ELF-1 (cell line): ENCODE measurements around the gene ASMTL.
"Not testable (repeated sequence)": the region's sequence is repeated elsewhere in the genome, so short reads cannot be mapped to it uniquely, and the experiment has no call there.

Experiments used
- DNase-seq: peaks from one replicate; pipeline ENCODE4 v3.0.0-alpha.2; 2016; ENCODE audit warnings: low read depth, low spot score

ASMTL gene

DNA sequence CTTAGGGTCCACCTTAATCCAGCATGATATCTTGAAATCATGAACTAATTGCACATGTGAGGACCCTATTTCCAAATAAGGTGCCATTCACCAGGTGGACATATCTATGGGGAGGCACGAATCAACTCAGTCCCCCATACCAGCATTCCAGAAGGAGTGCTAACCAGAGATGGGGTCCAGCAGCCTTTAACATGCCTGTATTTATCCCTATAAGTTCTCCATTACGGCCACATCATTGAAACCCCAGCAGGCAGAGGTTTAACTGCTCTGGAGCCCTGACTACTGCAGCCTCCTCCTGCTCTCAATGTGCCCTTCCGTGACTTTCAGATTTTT lies 3.2 kb upstream of the ASMTL start:
- no peak for DNase-seq

DNA sequence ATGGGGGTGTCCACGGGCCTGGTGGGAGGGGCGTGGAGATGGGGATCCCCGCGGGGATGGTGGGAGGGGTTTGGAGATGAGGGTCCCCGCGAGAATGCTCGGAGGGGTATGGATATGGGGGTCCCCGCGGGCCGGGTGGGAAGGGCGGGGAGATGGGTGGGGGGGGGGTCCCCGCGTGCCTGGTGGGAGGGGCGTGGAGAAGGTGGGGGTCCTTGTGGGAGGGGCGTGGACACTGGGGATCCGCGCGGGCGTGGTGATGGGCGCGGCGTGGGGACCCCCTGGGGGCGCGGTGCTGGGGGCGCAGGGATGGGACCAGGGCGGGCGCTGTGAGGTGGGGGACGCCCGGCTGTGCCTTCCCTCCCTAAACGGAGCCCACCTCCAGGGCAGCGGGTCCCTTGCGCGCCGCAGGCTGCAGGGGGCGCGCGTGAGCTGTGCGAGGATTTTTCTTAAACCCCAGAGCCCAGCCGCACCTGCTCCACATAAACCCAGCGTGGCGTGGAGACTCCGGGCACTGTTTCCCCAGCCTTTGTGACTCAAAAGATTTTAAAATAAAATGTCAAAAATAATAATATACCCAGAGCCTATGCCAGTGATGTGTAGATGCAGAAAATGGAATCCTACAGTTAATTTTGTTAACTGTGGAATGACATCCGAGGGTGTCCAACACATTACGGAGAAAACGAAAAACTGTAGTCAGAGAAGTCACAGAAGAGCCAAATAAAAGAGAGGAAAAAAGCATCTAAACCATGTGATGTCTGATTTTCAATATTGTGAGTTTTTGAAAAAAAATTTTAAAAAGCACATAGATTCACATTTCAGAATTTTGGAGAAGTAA lies 1.5 kb upstream of the ASMTL start:
- peak; percentile 97 for DNase-seq

DNA sequence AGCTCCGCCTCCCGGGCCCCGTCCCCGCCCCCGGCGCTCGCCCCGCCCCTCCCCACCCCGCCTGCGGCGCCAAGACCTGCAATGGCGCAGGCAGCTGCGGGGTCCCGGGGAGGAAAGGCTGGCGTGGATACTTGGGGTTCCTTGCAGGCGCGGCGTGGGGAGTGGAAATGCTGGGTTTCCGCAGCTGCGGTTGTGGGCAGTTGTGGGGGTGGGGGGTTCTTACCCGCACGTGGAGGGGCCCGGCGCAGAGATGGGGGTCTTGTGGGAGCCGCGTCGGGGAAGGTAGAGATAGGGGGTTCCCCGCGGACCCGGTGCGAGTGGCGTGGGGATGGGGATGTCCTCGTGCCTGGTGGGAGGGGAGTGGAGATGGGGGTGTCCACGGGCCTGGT lies 680 bp upstream of the ASMTL start:
- DNase-seq = no peak

DNA sequence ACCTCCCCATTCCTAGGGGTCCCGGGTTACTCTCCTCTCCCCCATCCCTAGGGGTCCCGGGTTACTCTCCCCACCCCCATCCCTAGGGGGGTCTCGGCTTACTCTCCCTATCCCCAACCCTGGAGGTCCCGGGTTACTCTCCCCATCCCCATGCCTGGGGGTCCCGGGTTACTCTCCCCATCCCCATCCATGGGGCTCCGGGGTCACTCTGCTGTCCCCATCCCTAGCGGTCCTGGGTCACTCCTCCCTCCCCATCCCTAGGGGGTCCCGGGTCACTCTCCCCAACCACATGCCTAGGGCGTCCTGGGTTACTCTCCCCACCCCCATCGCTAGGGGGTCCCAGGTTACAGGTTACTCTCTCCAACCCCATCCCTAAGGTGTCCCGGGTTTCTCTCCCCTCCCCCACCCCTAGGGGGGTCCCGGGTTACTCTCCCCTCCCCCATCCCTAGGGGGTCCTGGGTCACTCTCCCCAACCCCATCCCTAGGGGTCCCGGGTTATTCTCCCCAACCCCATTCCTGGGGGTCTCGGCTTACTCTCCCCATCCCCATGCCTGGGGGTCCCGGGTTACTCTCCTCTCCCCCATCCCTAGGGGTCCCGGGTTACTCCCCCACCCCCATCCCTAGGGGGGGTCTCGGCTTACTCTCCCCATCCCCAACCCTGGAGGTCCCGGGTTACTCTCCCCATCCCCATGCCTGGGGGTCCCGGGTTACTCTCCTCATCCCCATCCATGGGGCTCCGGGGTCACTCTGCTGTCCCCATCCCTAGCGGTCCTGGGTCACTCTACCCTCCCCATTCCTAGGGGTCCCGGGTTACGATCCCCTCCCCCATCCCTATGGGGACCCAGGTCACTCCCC lies 821 bp downstream of the ASMTL start:
- no peak for DNase-seq

DNA sequence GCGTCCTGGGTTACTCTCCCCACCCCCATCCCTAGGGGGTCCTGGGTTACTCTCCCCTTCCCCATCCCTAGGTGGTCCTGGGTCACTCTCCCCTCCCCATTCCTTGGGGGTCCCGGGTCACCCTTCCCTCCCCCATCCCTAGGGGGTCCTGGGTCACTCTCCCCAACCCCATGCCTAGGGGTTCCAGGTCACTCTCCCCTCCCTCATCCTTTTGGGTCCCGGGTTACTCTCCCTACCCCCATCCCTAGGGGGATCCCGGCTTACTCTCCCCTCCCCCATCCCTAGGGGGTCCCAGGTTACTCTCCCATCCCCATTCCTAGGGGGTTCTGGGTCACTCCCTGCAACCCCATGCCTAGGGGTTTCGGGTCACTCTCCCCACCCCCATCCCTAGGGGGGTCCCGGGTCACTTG lies 1.5 kb downstream of the ASMTL start:
- DNase-seq = no peak

DNA sequence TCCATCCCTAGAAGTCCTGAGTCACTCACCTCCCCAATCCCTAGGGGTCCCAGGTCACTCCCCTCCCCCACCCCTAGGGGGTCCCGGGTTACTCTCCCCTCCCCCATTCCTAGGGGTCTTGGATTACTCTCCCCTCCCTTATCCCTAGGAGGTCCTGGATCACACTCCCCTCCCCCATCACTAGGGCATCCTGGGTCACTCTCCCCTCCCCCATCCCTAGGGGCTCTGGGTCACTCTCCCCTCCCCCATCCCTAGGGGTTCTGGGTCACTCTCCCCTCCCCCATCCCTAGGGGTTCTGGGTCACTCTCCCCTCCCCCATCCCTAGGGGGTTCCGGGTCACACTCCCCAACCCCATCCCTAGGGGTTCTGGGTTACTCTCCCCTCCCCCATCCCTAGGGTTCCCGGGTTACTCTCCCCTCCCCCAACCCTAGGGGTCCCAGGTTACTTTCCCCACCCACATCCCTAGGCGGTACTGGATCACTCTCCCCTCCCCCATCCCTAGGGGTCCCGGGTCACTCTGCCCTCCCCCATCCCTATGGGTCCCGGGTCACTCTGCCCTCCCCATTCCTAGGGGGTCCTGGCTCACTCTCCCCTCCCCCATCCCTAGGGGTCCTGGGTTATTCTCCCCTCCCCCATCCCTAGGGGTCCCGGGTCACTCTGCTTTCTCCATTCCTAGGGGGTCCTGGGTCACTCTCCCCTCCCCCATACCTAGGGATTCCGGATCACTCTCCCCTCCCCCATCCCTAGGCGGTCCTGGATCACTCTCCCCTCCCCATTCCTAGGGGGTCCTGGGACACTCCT lies 2.1 kb downstream of the ASMTL start:
- no peak for DNase-seq

DNA sequence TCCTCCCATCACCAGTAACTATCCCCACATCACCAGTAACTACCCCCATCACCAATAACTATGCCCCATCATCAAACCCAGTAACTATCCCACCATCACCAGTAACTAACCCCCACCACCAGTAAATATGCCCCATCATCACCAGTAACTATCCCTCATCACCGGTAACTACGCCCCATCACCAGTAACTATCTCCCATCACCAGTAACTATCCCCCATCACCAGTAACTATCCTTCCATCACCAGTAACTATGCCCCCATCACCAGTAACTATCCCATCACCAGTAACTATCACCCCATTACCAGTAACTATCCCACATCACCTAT lies 2.9 kb downstream of the ASMTL start:
- no peak for DNase-seq

DNA sequence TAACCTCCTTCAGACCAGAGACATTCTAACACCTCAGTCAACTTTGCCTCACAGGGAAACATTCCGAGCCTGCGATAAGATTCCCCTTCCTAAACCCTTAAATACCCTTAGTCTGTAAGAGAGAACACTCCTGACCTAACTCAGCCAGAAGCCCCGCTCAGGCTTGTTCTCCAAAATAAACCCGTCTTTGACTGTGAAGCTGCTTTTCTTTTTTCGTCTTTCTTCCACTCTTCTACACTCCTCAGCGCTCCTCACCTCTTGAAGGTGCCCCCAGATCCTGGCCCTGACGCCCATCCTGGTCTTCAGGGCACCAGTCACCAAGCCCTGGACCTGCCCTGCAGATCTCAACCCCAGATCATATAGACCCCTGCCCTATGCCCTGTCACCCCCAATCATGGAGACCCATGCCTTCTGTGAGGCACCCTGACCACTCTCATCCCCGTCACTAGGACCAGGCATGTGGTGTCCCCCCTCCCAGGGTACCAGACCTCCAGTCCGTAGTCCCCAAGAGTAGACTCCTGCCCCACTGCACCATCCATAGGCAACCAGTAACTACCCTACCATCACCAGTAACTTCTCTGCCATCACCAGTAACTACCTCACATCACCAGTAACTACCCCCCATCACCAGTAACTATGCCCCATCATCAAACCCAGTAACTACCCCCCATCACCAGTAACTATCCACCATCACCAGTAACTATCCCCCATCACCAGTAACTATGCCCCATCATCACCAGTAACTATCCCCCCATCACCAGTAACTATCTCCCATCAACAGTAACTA lies 3.5 kb downstream of the ASMTL start:
- DNase-seq = no peak

DNA sequence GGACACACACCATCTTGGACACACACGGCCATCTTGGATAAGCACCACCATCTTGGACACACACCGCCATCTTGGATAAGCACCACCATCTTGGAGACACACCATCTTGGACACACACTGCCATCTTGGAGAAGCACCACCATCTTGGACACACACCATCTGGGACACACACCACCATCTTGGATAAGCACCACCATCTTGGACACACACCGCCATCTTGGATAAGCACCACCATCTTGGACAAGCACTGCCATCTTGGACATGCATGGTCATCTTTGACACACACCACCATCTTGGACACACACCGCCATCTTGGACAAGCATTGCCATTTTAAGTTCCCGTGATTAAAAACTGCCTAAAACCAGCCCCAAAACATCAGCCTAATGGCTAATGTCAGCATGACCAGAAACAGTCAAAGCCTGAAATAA lies 4.1 kb downstream of the ASMTL start:
- DNase-seq = not testable (repeated sequence)

DNA sequence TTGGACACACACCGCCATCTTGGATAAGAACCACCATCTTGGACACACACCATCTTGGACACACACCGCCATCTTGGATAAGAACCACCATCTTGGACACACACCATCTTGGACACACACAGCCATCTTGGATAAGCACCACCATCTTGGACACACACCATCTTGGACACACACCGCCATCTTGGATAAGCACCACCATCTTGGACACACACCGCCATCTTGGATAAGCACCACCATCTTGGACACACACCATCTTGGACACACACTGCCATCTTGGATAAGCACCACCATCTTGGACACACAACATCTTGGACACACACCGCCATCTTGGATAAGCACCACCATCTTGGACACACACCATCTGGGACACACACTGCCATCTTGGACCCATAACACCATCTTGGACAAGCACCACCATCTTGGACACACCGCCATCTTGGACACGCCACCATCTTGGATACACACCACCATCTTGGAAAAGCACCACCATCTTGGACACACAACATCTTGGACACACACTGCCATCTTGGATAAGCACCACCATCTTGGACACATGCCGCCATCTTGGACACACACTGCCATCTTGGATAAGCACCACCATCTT lies 4.6 kb downstream of the ASMTL start:
- not testable (repeated sequence) for DNase-seq

DNA sequence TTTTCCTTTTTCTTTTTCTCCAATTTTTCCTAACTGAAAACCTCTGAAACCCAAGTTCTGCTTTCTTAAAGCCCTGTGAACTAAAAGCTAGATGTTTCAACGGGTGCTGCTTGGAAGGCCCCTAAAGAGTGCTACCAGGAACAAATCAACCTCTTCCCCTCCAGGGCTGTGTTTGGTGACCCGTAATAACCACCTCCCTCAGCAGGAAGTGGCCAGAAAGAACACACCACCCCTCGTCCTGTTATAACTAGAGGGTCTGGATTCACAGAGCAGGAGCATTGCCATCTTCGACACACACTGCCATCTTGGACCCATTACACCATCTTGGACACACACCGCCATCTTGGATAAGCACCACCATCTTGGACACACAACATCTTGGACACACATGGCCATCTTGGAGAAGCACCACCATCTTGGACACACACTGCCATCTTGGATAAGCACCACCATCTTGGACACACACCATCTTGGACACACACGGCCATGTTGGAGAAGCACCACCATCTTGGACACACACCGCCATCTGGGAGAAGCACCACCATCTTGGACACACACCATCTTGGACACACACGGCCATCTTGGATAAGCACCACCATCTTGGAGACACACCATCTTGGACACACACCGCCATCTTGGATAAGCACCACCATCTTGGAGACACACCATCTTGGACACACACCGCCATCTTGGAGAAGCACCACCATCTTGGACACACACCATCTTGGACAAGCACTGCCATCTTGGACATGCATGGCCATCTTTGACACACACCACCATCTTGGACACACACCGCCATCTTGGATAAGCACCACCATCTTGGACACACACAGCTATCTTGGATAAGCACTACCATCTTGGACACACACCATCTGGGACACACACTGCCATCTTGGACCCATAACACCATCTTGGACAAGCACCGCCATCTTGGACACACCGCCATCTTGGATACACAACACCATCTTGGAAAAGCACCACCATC lies 5.4 kb downstream of the ASMTL start:
- DNase-seq = peak; percentile 3

DNA sequence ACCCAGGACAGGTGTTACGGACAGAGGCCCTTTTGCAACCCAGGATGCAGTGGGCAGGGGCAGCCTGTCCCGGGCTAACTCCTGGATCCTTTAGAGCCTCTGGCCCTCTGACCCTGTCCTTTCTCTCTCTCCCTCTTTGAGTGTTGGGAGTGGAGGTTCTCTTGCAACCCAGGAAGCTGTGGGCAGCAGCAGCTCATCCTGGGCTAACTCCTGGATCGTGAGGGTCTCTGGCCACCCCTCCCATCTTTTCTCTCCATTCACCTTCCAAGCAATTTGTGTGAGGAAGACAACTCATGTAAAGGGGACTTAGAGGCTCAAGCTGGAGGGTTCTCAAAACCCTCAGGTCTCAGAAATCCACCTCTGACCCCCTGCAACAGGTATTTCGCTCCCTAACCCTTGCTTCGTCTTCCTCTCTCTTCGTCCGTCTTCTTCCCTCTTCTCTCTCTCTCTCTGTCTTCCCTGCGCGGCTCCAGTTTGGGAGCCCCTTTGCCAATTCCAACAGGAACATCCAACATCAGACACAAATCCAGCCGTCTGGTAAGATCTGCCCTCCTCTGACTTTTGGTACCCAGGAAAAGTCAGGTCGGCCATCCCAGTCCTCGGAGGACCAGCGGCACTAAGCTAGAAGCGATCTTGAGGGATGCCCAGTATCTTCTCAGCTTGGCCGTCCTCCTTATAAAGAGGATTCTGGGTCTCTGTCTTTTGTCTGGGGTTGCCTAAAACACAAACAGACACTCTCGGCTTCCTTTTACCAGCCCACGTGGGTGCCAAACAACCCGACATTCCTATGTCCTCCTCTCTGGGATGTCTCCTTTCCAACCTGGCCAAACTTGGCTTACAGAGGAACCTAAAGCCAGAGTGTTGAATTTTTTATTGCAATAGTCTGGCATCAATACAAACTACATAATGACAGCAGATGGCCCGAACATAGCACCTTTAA lies 7.9 kb downstream of the ASMTL start:
- peak; percentile 1 for DNase-seq

DNA sequence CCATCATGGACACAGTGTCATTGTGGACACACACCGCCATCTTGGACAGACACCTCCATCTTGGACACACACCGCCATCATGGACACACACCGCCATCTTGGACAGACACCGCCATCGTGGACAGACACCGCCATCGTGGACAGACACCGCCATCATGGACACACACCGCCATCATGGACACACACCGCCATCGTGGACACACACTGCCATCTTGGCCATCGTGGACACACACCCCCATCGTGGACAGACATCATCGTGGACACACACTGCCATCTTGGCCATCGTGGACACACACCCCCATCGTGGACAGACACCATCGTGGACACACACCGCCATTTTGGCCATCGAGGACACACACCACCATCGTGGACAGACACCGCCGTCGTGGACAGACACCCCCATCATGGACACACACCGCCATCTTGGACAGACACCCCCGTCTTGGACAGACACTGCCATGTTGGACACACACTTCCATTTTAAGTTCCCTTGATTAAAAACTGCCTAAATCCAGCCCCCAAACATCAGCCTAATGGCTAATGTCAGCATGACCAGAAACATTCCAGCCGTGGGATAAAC lies 9.1 kb downstream of the ASMTL start:
- no peak for DNase-seq

DNA sequence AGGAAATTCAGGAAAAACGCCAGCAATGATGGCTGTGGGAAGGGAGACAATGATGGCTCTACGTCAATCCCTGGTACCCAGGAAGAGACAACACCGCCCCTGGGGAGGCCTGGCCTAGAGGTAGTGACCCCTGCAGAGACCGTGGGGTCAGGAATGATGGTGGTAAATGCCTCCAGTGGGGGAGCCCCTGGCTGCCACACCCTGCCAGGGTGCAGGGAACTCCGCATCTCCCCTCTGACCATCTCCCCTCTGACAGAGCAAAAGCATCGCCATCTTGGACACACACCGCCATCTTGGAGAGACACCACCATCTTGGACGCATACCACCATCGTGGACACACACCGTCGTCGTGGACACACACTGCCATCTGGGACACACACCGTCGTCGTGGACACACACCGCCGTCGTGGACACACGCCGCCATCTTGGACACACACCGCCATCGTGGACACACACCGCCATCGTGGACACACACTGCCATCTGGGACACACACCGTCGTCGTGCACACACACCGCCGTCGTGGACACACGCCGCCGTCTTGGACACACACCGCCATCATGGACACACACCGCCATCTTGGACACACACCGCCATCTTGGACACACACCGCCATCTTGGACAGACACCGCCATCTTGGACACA lies 9.9 kb downstream of the ASMTL start:
- peak; percentile 0 for DNase-seq

DNA sequence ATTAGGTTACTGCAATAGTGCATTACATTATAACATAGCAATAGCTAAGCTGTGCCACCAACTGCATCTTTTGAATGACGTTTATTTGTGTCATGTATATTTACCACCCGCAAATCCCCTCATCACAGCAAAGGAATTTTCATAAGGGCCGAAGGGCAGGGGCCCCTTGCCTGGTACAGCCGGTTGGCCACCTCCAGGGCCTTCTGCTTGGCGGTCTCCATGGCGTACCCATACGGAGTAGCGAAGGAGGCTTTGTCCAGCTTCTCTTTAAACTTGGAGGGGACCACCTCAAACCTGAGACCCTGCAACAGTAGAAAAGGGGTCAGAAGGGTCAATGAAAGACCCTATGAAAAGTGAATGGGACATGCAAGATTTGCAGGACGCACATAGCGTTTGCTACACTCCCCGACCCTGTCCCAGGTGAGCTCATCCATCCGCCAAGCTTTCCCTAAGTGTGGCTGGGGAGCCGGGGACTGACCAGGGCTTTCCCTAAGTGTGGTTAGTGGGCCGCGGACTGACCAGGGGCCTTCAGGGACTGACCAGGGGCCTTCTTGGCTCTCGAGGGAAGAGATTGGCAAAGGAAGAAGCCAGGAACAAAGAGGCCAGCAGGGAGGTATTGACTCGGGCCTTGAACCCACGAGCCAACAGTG lies 10.6 kb downstream of the ASMTL start:
- DNase-seq = peak; percentile 1

DNA sequence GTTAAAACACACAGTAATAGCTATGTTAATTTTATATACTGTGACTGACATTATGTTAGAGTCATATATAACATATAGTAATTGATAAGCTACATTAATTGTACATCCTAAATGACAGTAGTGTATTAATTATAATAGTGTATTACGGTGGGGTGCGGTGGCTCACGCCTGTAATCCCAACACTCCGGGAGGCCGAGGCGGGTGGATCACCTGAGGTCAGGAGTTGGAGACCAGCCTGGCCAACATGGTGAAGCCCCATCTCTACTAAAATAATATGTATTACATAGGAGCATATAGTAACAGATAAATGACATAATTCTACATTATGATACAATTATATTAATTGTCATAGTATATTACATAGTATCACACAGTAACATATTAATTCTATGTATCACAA lies 12.2 kb downstream of the ASMTL start:
- no peak for DNase-seq

DNA sequence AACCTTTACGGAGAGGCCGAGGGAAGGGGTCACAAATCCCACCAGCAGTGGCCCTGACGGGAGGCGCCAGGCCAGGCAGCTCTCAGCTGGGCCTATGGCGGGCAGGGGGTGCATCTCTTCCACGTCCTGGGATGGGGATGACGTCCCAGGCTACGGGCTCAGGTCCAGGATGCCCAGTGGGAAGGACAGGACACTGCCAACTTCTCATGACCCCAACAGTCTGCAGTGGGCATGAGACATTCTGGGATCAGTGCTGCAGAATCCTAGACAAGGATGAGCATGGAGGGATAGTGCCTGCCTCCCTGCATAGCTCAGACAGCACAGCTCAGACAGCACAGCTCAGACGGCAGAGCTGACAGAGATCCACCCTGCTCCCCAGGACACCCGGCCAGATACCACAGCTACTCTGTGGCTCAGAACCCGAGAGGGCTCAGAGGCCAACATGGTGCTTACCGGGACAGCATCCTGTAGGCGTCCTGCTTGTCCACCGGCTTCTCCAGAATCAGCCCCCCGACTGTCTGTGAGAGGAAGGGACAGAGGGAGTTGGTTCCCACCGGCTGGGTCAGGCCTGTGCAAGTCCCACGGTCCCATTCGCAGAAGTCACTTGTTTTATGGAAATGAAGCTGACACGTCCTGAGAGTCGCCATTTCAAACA lies 17.3 kb downstream of the ASMTL start:
- no peak for DNase-seq
